Gastrocnemius medialis (tissue), 4 donors: ENCODE results near the gene MSANTD1. TPM values are rescaled to one million over a fixed set of nuclear protein-coding genes. Genes with fewer than 3 reads are reported as not detected.

Experiments
- ATAC-seq, 2 donors: fragments of 150-250 bp; one replicate each; pipeline ENCODE4 v1.9.1; 2016
- DNase-seq, 2 donors: peaks; one replicate each; pipeline ENCODE4 v3.0.0-alpha.2; 2019
- H3K27ac ChIP-seq, 4 donors: fragments of 200-600 bp; sonication (generic); 1 replicate in 1 of 4; 2 replicates in 3 of 4; pipeline ENCODE4 v1.5.1; 2016 to 2018; ENCODE audit warnings: mild to moderate bottlenecking in 2 of 4, moderate library complexity in 1 of 4
- H3K27me3 ChIP-seq, 3 donors: fragments of 200-600 bp; sonication (generic) in 2 of 3; 1 replicate in 1 of 3; 2 replicates in 2 of 3; pipeline versions ENCODE4 v1.5.1 to v1.6.0; 2016 to 2019; ENCODE audit warnings: mild to moderate bottlenecking in 1 of 3, moderate library complexity in 1 of 3
- H3K36me3 ChIP-seq, 2 donors: fragments of 200-600 bp; sonication (generic) in 1 of 2; one replicate each; pipeline ENCODE4 v1.5.1; 2017 to 2018
- H3K4me1 ChIP-seq, 2 donors: fragments of 200-600 bp; sonication (generic) in 1 of 2; one replicate each; pipeline ENCODE4 v1.5.1; 2016 to 2017; ENCODE audit warnings: mild to moderate bottlenecking in 2 of 2
- H3K4me3 ChIP-seq, 4 donors: fragments of 200-600 bp; sonication (generic) in 3 of 4; 1 replicate in 1 of 4; 2 replicates in 3 of 4; pipeline ENCODE4 v1.5.1; 2016 to 2019; ENCODE audit warnings: mild to moderate bottlenecking in 2 of 4
- H3K9me3 ChIP-seq, 3 donors: fragments of 200-600 bp; sonication (generic) in 2 of 3; 1 replicate in 1 of 3; 2 replicates in 2 of 3; pipeline ENCODE4 v1.5.1; 2016 to 2019
- POLR2A ChIP-seq, 2 donors: fragments of 450-650 bp; IDR thresholded peaks; one replicate each; pipeline ENCODE4 v1.6.1; 2017; ENCODE audit warnings: antibody characterized with exemption in 2 of 2, mild to moderate bottlenecking in 2 of 2, moderate library complexity in 2 of 2
- in situ Hi-C, 4 donors: fragments of 200-750 bp; cut with MboI; loops; one replicate each; pipeline versions ENCODE4 v1.15.0 to v1.8.0; 2017; ENCODE audit warnings: low sequenced_read_pairs in 4 of 4
- intact Hi-C: fragments of 100-400 bp; cut with DNase I; formaldehyde crosslinking; loops from one replicate; pipeline ENCODE4 v1.15.1; 2023; ENCODE audit warnings: low total_unique reads
- total RNA-seq, 4 donors: library from RNA; depleted of rRNA; stranded (reverse); fragments of >200 nt; gene quantifications; one replicate each; pipeline versions ENCODE4 v1.1.0 to v1.2.3, GENCODE V29; 2016
- TF ChIP-seq, protein P1 (sequence below), 5 experiments: fragments of 450-650 bp in 3 of 5; fragments of 200-600 bp in 2 of 5; sonication (generic) in 2 of 5; IDR thresholded peaks in 4 of 5; conservative IDR thresholded peaks in 1 of 5; 1 replicate in 4 of 5; 2 replicates in 1 of 5; pipeline ENCODE4 v1.5.1; 2016 to 2019; ENCODE audit warnings: antibody characterized with exemption in 5 of 5, mild to moderate bottlenecking in 3 of 5, moderate library complexity in 3 of 5

Gene MSANTD1
- total RNA-seq, 4 donors from 2014 or later: 0.36 to 1.5 (median 0.48) TPM

- in situ Hi-C loops: no loop called here
- ATAC-seq (no peak), DNase-seq (no peak)
- intact Hi-C loops: no loop called here
- no peak overlapping the region for H3K27ac ChIP-seq
- peaks cover 0 to 72% of the 10 kb centered on the region in 2 donors for H3K36me3 ChIP-seq
- H3K4me3 ChIP-seq: no peak overlapping the region
- H3K4me1 ChIP-seq: no peaks in the 10 kb centered on the region
- H3K27me3 ChIP-seq: no peaks in the 10 kb centered on the region
- no peaks in the 10 kb centered on the region for H3K9me3 ChIP-seq
- TF ChIP-seq POLR2A (IDR thresholded peaks at IDR 0.05): no peak
- TF ChIP-seq, protein P1, sequence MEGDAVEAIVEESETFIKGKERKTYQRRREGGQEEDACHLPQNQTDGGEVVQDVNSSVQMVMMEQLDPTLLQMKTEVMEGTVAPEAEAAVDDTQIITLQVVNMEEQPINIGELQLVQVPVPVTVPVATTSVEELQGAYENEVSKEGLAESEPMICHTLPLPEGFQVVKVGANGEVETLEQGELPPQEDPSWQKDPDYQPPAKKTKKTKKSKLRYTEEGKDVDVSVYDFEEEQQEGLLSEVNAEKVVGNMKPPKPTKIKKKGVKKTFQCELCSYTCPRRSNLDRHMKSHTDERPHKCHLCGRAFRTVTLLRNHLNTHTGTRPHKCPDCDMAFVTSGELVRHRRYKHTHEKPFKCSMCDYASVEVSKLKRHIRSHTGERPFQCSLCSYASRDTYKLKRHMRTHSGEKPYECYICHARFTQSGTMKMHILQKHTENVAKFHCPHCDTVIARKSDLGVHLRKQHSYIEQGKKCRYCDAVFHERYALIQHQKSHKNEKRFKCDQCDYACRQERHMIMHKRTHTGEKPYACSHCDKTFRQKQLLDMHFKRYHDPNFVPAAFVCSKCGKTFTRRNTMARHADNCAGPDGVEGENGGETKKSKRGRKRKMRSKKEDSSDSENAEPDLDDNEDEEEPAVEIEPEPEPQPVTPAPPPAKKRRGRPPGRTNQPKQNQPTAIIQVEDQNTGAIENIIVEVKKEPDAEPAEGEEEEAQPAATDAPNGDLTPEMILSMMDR (IDR thresholded peaks at IDR 0.05 in 4 of 5, conservative IDR thresholded peaks at IDR 0.05 in 1 of 5): no peak
Observed at GRCh38 chr4:3237712-3238560, 11.0 kb upstream of the MSANTD1 start.

- Histone ChIP-seq H3K27ac (no peak overlapping the region), H3K36me3 (peaks cover 0 to 64% of the 10 kb centered on the region in 2 donors), H3K27me3 (no peaks in the 10 kb centered on the region), H3K4me1 (no peaks in the 10 kb centered on the region), H3K4me3 (no peak overlapping the region), H3K9me3 (no peaks in the 10 kb centered on the region)
- ATAC-seq (no peak), DNase-seq (no peak)
- in situ Hi-C loops: no loop called here
- intact Hi-C loops: no loop called here
- TF ChIP-seq, protein P1 (IDR thresholded peaks at IDR 0.05 in 4 of 5, conservative IDR thresholded peaks at IDR 0.05 in 1 of 5): no peak
- TF ChIP-seq POLR2A (IDR thresholded peaks at IDR 0.05): no peak
Observed at GRCh38 chr4:3238721-3239120, 10.2 kb upstream of the MSANTD1 start.

GRCh38 chr4:3239303-3239702 lies 9.7 kb upstream of the MSANTD1 start:
- intact Hi-C loops: no loop called here
- in situ Hi-C loops: no loop called here
- TF ChIP-seq, protein P1 (IDR thresholded peaks at IDR 0.05 in 4 of 5, conservative IDR thresholded peaks at IDR 0.05 in 1 of 5): no peak
- no peak for TF ChIP-seq POLR2A (IDR thresholded peaks at IDR 0.05)
- peak overlapping the region in 2 of 4 donors; percentile 0 to 43 for H3K27ac ChIP-seq
- DNase-seq: no peak
- H3K36me3 ChIP-seq: peaks cover 0 to 58% of the 10 kb centered on the region in 2 donors
- no peak for ATAC-seq
- H3K27me3 ChIP-seq: no peaks in the 10 kb centered on the region
- H3K9me3 ChIP-seq: no peaks in the 10 kb centered on the region
- no peak overlapping the region for H3K4me3 ChIP-seq
- no peaks in the 10 kb centered on the region for H3K4me1 ChIP-seq

- H3K4me1 ChIP-seq: no peaks in the 10 kb centered on the region
- intact Hi-C loops (loop anchor here (10.0 kb wide), 1 partner anchor 45 kb away; no protein-coding TSS in a partner anchor), in situ Hi-C loops (no loop called here)
- H3K27me3 ChIP-seq: no peaks in the 10 kb centered on the region
- no peak for TF ChIP-seq POLR2A (IDR thresholded peaks at IDR 0.05)
- TF ChIP-seq, protein P1 (IDR thresholded peaks at IDR 0.05 in 4 of 5, conservative IDR thresholded peaks at IDR 0.05 in 1 of 5): no peak
- peak in 1 of 2 donors; percentile 32 for ATAC-seq
- H3K27ac ChIP-seq: peak overlapping the region in 3 of 4 donors; percentile 0 to 43 (median 41)
- H3K36me3 ChIP-seq: peaks cover 0 to 49% of the 10 kb centered on the region in 2 donors
- no peak overlapping the region for H3K4me3 ChIP-seq
- DNase-seq: peak in 1 of 2 donors; percentile 46
- H3K9me3 ChIP-seq: no peaks in the 10 kb centered on the region
Observed at GRCh38 chr4:3239998-3240920, 8.7 kb upstream of the MSANTD1 start.
